Activated CD4-positive, alpha-beta T cell treated with anti-CD3 and anti-CD28 coated beads, Interleukin-2, amount 50 U/mL, for 48 hours (primary cell): ENCODE data around the gene ZNF335.

Experiments used
- DNase-seq, 2 experiments: peaks; one replicate each; pipeline ENCODE4 v3.0.0-alpha.2; 2020

Gene ZNF335

GRCh38 chr20:45951925-45952834 is 19.8 kb downstream of the ZNF335 start:
- no peak for DNase-seq

- no peak for DNase-seq
Measured at GRCh38 chr20:45950330-45950646, 21.7 kb downstream of the ZNF335 start.

GRCh38 chr20:45949542-45950329 is 22.3 kb downstream of the ZNF335 start:
- DNase-seq: no peak

GRCh38 chr20:45948742-45949541 is 23.1 kb downstream of the ZNF335 start:
- no peak for DNase-seq

- DNase-seq: no peak
Measured at GRCh38 chr20:45948261-45948733, 23.7 kb downstream of the ZNF335 start.

- DNase-seq: no peak
Measured at GRCh38 chr20:45947110-45947866, 24.7 kb downstream of the ZNF335 start.

- DNase-seq: peak; percentile 49 to 52
Measured at GRCh38 chr20:45946149-45946970, 25.6 kb downstream of the ZNF335 start.

- DNase-seq: no peak
Measured at GRCh38 chr20:45945678-45946148, 26.3 kb downstream of the ZNF335 start.

GRCh38 chr20:45944965-45945677 is 26.9 kb downstream of the ZNF335 start:
- DNase-seq: no peak

GRCh38 chr20:45944151-45944964 is 27.6 kb downstream of the ZNF335 start:
- no peak for DNase-seq

- no peak for DNase-seq
Measured at GRCh38 chr20:45943613-45944012, 28.4 kb downstream of the ZNF335 start.

GRCh38 chr20:45940469-45940868 is 31.5 kb downstream of the ZNF335 start:
- no peak for DNase-seq

- DNase-seq: no peak
Measured at GRCh38 chr20:45940053-45940452, 31.9 kb downstream of the ZNF335 start.

- no peak for DNase-seq
Measured at GRCh38 chr20:45938727-45939438, 33.1 kb downstream of the ZNF335 start.

GRCh38 chr20:45937765-45938164 is 34.2 kb downstream of the ZNF335 start:
- no peak for DNase-seq

- DNase-seq: no peak
Measured at GRCh38 chr20:45935416-45936046, 36.5 kb downstream of the ZNF335 start.

- peak; percentile 98 for DNase-seq
Measured at GRCh38 chr20:45934586-45935415, 37.2 kb downstream of the ZNF335 start, which contains the start of gene PCIF1. Gene PCIF1 (plus strand): TSS chr20:45934683. CDS start chr20:45939000, 4,317 bp downstream.
